H1 (cell line): ENCODE results near the gene SHC3. TPM values are rescaled to one million over a fixed set of nuclear protein-coding genes. Genes with fewer than 3 reads are reported as not detected.

Experiments used
- CTCF ChIA-PET: fragments of 300-600 bp; sonication (Branson Sonifier 250); formaldehyde crosslinking; loops from one replicate; lab custom pipeline; 2021; ENCODE audit not compliant: partially characterized antibody; lab: Charles Lee
- POLR2A ChIA-PET: fragments of 300-600 bp; sonication (Branson Sonifier 250); formaldehyde crosslinking; loops from one replicate; lab custom pipeline; 2021; ENCODE audit warnings: inconsistent platforms; ENCODE audit not compliant: partially characterized antibody; lab: Charles Lee
- DNase-seq, 2 experiments: peaks; one replicate each; pipeline versions ENCODE4 v3.0.0 to v3.0.0-alpha.2; 2010 to 2022; ENCODE audit warnings: low spot score in 2 of 2, low read depth in 1 of 2, mixed read lengths in 1 of 2
- FAIRE-seq: peaks from 2 replicates; lab custom pipeline; 2011; peaks lifted over from hg19 to GRCh38; lab: Jason Lieb, UNC
- H2AFZ ChIP-seq: 2 replicates; pipeline ENCODE4 v1.8.1; 2012; ENCODE audit warnings: low read length, inconsistent platforms
- H2AK5ac ChIP-seq: 2 replicates; pipeline ENCODE4 v1.6.1; 2013; ENCODE audit warnings: low read depth, low read length
- H2BK120ac ChIP-seq: replicated peaks from 2 replicates; pipeline ENCODE3; 2013; ENCODE audit warnings: low read depth, low read length, inconsistent platforms
- H2BK12ac ChIP-seq: 2 replicates; pipeline ENCODE4 v1.6.1; 2013; ENCODE audit warnings: low read depth, low read length
- H2BK15ac ChIP-seq: 2 replicates; pipeline ENCODE4 v1.6.1; 2013; ENCODE audit warnings: low read length
- H2BK20ac ChIP-seq: 2 replicates; pipeline ENCODE4 v1.6.1; 2013; ENCODE audit warnings: low read length
- H2BK5ac ChIP-seq: 2 replicates; pipeline ENCODE4 v1.6.1; 2013; ENCODE audit warnings: low read depth, low read length
- H3K14ac ChIP-seq: 2 replicates; pipeline ENCODE4 v1.6.1; 2013; ENCODE audit warnings: inconsistent platforms; ENCODE audit not compliant: insufficient read length
- H3K18ac ChIP-seq: 2 replicates; pipeline ENCODE4 v1.6.1; 2013; ENCODE audit warnings: low read length; ENCODE audit errors: extremely low read depth
- H3K23ac ChIP-seq: 2 replicates; pipeline ENCODE4 v1.6.1; 2013; ENCODE audit warnings: inconsistent platforms; ENCODE audit not compliant: insufficient read length
- H3K23me2 ChIP-seq: 2 replicates; pipeline ENCODE4 v1.6.1; 2013; ENCODE audit warnings: low read depth, low read length
- H3K27ac ChIP-seq: 2 replicates; pipeline ENCODE4 v1.6.1; 2011; ENCODE audit warnings: low read depth, low read length, inconsistent platforms
- H3K27me3 ChIP-seq, 4 experiments: replicated peaks in 1 of 4; 1 replicate in 1 of 4; 2 replicates in 3 of 4; pipeline versions ENCODE4 v1.6.1 to v1.8.1; 2011 to 2013; ENCODE audit warnings: low read length in 3 of 4, mild to moderate bottlenecking in 3 of 4, inconsistent platforms in 2 of 4, mixed read lengths in 2 of 4, moderate library complexity in 1 of 4; ENCODE audit not compliant: control insufficient read depth in 3 of 4, insufficient read depth in 3 of 4; ENCODE audit errors: extremely low read depth in 1 of 4
- H3K36me3 ChIP-seq, 4 experiments: 2 replicates each; pipeline versions ENCODE4 v1.6.1 to v1.8.1; 2011 to 2013; ENCODE audit warnings: mild to moderate bottlenecking in 4 of 4, low read length in 3 of 4, moderate library complexity in 2 of 4, control low read depth in 1 of 4, inconsistent platforms in 1 of 4; ENCODE audit not compliant: insufficient read depth in 4 of 4, control insufficient read depth in 2 of 4
- H3K4ac ChIP-seq: replicated peaks from 2 replicates; pipeline ENCODE3; 2013; ENCODE audit warnings: low read length, low read depth, mixed read lengths, inconsistent platforms; ENCODE audit not compliant: insufficient read length
- H3K4me1 ChIP-seq, 4 experiments: replicated peaks in 1 of 4; 1 replicate in 1 of 4; 2 replicates in 3 of 4; pipeline versions ENCODE4 v1.6.1 to v1.8.1; 2011 to 2013; ENCODE audit warnings: low read length in 3 of 4, inconsistent platforms in 2 of 4, mixed read lengths in 1 of 4; ENCODE audit not compliant: insufficient read depth in 4 of 4, control insufficient read depth in 3 of 4
- H3K4me2 ChIP-seq, 2 experiments: 2 replicates each; pipeline versions ENCODE4 v1.6.1 to v1.8.1; 2011 to 2013; ENCODE audit warnings: low read depth in 2 of 2, low read length in 2 of 2, control low read depth in 1 of 2, inconsistent platforms in 1 of 2, mild to moderate bottlenecking in 1 of 2; ENCODE audit not compliant: insufficient read depth in 1 of 2
- H3K4me3 ChIP-seq, 4 experiments: fragments of 200-600, 300-600 bp in 1 of 4; sonication (generic), shearing (Covaris generic), sonication (Bioruptor Twin) in 1 of 4; 2 replicates each; pipeline versions ENCODE4 v1.5.1 to v1.8.1; 2011 to 2016; ENCODE audit warnings: low read length in 4 of 4, low read depth in 3 of 4, control low read depth in 2 of 4, inconsistent platforms in 2 of 4, mild to moderate bottlenecking in 2 of 4, mixed read lengths in 1 of 4, moderate library complexity in 1 of 4; ENCODE audit not compliant: insufficient read depth in 2 of 4; ENCODE audit errors: extremely low read depth in 1 of 4
- H3K56ac ChIP-seq: replicated peaks from 2 replicates; pipeline ENCODE3; 2013; ENCODE audit warnings: low read depth, mild to moderate bottlenecking, mixed read lengths, low read length, inconsistent platforms; ENCODE audit not compliant: insufficient read length
- H3K79me1 ChIP-seq: 2 replicates; pipeline ENCODE4 v1.6.1; 2013; ENCODE audit warnings: low read depth, low read length, control low read depth
- H3K79me2 ChIP-seq, 2 experiments: 2 replicates each; pipeline versions ENCODE4 v1.6.1 to v1.8.1; 2012 to 2013; ENCODE audit warnings: low read length in 2 of 2, mild to moderate bottlenecking in 2 of 2, inconsistent platforms in 1 of 2; ENCODE audit not compliant: insufficient read depth in 2 of 2, control insufficient read depth in 1 of 2
- H3K9ac ChIP-seq, 4 experiments: replicated peaks in 1 of 4; 1 replicate in 1 of 4; 2 replicates in 3 of 4; pipeline versions ENCODE4 v1.6.1 to v1.8.1; 2011 to 2013; ENCODE audit warnings: low read depth in 3 of 4, low read length in 3 of 4, control low read depth in 2 of 4, mild to moderate bottlenecking in 2 of 4, moderate library complexity in 2 of 4, inconsistent platforms in 1 of 4; ENCODE audit errors: extremely low read depth in 1 of 4
- H3K9me3 ChIP-seq, 2 experiments: 2 replicates each; pipeline versions ENCODE4 v1.6.1 to v1.8.1; 2012 to 2013; ENCODE audit warnings: mild to moderate bottlenecking in 2 of 2, moderate library complexity in 2 of 2, control low read depth in 1 of 2, inconsistent platforms in 1 of 2, low read depth in 1 of 2, low read length in 1 of 2, mixed read lengths in 1 of 2; ENCODE audit not compliant: insufficient read depth in 2 of 2
- H4K20me1 ChIP-seq, 2 experiments: replicated peaks in 1 of 2; 2 replicates each; pipeline versions ENCODE3 to v1.8.1; 2011 to 2013; ENCODE audit warnings: inconsistent platforms in 2 of 2, low read length in 2 of 2, mild to moderate bottlenecking in 1 of 2; ENCODE audit not compliant: insufficient read depth in 2 of 2, control insufficient read depth in 1 of 2
- H4K5ac ChIP-seq: 2 replicates; pipeline ENCODE4 v1.6.1; 2013; ENCODE audit warnings: low read length, low read depth, mixed read lengths, inconsistent platforms; ENCODE audit not compliant: insufficient read length
- H4K8ac ChIP-seq: 2 replicates; pipeline ENCODE4 v1.8.0; 2013; ENCODE audit warnings: mild to moderate bottlenecking, moderate library complexity, low read length, inconsistent platforms; ENCODE audit not compliant: insufficient read depth; ENCODE audit errors: extremely low read depth
- H4K91ac ChIP-seq: replicated peaks from 2 replicates; pipeline ENCODE3; 2013; ENCODE audit warnings: low read length, mixed read lengths, inconsistent platforms; ENCODE audit not compliant: insufficient read length
- TCF12 ChIP-seq: IDR thresholded peaks from 2 replicates; pipeline ENCODE4 v1.6.1; 2011; ENCODE audit warnings: low read depth, mild to moderate bottlenecking, low read length
- WGBS, 2 experiments: shearing (Covaris generic) in 1 of 2; methylation state at CpG; one replicate each; pipeline versions ENCODE4 v1.1.6 to v1.1.7; 2013 to 2015; ENCODE audit warnings: low lambda C conversion rate in 2 of 2, mixed read lengths in 2 of 2, inconsistent platforms in 1 of 2, low coverage in 1 of 2, missing lambda C conversion rate in 1 of 2; ENCODE audit not compliant: insufficient replicate concordance in 2 of 2, insufficient coverage in 1 of 2, insufficient read length in 1 of 2; ENCODE audit errors: extremely low coverage in 1 of 2, missing lambda C conversion rate in 1 of 2; 5-methylcytosine and 5-hydroxymethylcytosine counted together
- polyA plus RNA-seq, 7 experiments: library from polyadenylated mRNA; depleted of rRNA in 3 of 7; stranded (reverse) in 5 of 7; unstranded in 2 of 7; fragments of >200 nt in 5 of 7; fragments of 200-250 nt in 2 of 7; gene quantifications; 1 replicate in 5 of 7; 2 replicates in 1 of 7; 4 replicates in 1 of 7; pipeline versions ENCODE4 v1.2.1 to v1.2.3, GENCODE V29; 2011 to 2013; ENCODE audit warnings: missing spikeins in 2 of 7, mixed read lengths in 2 of 7
- total RNA-seq: library from RNA; stranded (reverse); fragmentation: NEBNext Ultra II Directional; extraction: Animal tissue kit (Norgen Biotek cat#: 25700); gene quantifications from 2 replicates; pipeline ENCODE4 v1.2.1, GENCODE V29; 2021

The SHC3 gene
- total and polyA plus RNA-seq, 2 of the 8 experiments (the other 6 are each of a cell fraction or from before 2014, with no cell fraction given) = 1.4 to 7.1 TPM

DNA sequence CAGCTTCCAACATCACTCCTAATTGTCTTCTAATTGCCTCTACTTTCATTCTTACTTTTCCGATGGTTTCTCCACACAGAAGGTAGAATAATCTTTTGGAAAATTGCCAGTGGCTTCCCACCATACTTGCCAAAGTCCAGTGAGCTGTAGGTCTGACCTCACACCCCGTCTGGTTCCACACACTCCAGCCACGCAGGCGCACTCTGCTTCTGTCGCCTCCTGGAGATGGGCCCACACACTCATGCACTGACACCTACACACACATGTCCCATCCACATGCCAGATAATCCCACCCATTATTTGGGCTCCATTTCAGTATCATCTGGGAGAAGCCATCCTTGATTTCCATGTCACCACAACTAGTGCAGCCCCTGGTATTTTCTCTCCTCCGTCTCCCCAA is 12.7 kb downstream of the SHC3 start:
- FAIRE-seq (no peak), DNase-seq (no peak)
- Histone ChIP-seq H2BK120ac (no peak overlapping the region), H4K91ac (no peak overlapping the region), H2BK20ac (no peak overlapping the region), H3K36me3 (no peaks in the 10 kb centered on the region), H3K23me2 (no peaks in the 10 kb centered on the region), H3K18ac (no peak overlapping the region), H3K27ac (no peak overlapping the region), H2BK12ac (no peak overlapping the region), H3K56ac (no peak overlapping the region), H3K79me2 (no peaks in the 10 kb centered on the region), H3K4ac (no peak overlapping the region), H2AK5ac (no peak overlapping the region), H3K79me1 (0 out of 2 replicates have a peak, but pooled peaks cover 2% of the 10 kb centered on the region), H3K4me2 (no peak overlapping the region), H3K23ac (no peak overlapping the region), H3K4me3 (no peak overlapping the region), H2BK15ac (no peak overlapping the region), H3K27me3 (no peaks in the 10 kb centered on the region), H3K4me1 (peaks cover 0 to 3% (median 0%) of the 10 kb centered on the region in 4 experiments; a peak in 1 of 7 replicates), H4K8ac (no peak overlapping the region), H2BK5ac (no peak overlapping the region), H3K9ac (no peak overlapping the region), H2AFZ (no peak overlapping the region), H4K5ac (no peak overlapping the region), H4K20me1 (no peaks in the 10 kb centered on the region), H3K14ac (no peak overlapping the region), H3K9me3 (no peaks in the 10 kb centered on the region)
- CTCF ChIA-PET = no interaction called here
- WGBS, 2 experiments = 95% methylated on average over 6 of the region's 6 CpGs; no CpG with 5 or more reads in 1 of the 2 experiments
- POLR2A ChIA-PET = no interaction called here
- TF ChIP-seq TCF12 = no peak
